ENCODE measurements around the gene WSB2. TPM values are rescaled to one million over a fixed set of nuclear protein-coding genes. Genes with fewer than 3 reads are reported as not detected.

WSB2 gene
- 10 to 100 TPM; 31.0 to 31.7 TPM for total RNA-seq

DNA sequence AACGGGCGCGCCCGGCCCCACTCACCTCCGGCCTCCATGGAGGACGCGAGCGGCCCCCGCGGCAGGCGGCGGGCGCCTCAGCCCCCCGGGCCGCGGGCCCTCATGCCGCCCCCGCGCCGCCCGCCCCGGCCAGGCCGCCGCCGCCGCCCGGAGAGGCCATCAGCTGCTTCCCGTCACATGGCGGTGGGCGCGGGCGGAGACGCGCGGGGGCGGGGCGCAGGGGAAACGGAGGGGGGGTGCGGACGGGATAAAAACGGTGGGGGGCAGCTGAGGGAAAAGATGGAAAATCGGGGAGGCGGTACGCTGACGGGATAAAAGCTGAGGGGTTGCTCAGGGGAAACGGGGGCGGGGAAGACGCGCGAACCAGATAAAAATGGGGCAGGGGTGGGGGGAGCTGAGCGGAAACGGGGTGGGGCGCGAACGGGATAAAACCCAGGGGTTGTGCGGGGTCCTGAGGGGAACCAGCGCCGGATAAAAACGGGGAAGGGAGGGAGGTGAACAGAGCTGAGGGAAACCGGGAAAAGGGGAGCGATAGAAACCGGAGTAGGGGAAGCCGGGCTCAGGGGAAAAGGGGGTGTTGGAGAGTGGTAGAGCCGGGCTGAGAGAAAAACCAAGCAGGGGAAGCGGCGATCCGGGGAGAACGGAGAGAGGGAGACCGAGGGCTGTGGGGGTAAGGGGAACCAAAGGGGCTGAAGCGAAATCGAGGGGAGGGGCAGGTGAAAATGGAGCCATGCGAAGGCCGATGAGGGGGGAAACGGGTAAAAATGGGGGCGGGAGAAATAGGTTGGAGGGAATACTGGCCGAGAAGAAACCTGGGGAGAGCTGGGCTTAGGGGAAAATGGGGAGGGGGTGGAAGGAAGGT is at the start of gene WSB2:
TSS of gene WSB2 (minus strand) at position 169 of the 862 bp plus-strand sequence. CDS start at position 38, 131 bp downstream.
- H3K9me3 Mint-ChIP-seq: no peaks in the 10 kb centered on the region
- intact Hi-C loops (cut with micrococcal nuclease): loop anchor here (1.0 to 5.0 kb wide), 6 partner anchors 45 to 316 kb away; partner anchors contain the start of genes KSR2, PEBP1, RFC5 and SUDS3
- H3K36me3 Mint-ChIP-seq (ENCODE audit: low read depth): no peaks in the 10 kb centered on the region
- peak; percentile 51 for DNase-seq
- H3K27ac Mint-ChIP-seq: peak within 1 kb of the TSS; percentile 91
- peaks cover 45% of the 10 kb centered on the region for H3K4me1 Mint-ChIP-seq (ENCODE audit: low read depth)
- CTCF ChIA-PET: interaction anchor here (1.5 kb wide), 1 partner anchor 27 kb away, joined by 4 read pairs; no protein-coding TSS in a partner anchor
- H3K27me3 Mint-ChIP-seq (ENCODE audit: low read depth): peaks cover 5% of the 10 kb centered on the region
- peak within 1 kb of the TSS; percentile 90 for H3K4me3 Mint-ChIP-seq

DNA sequence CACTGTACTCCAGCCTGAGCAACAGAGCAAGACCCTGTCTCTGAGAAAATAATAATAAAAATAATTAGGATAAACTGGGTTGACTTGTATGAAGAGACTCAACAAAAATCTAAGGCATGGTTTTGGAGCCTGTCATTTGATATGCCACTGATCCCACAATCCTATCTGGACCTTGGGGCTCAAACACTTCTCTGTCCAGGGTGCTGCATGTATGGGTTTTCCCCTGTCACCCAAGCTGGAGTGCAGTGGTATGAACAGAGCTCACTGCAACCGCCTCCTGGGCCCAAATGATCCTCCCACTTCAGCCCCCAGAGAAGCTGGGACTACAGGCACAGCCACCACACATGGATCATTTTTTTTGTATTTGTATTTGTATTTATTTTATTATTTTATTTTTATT is 48.1 kb upstream of the WSB2 start:
- no peak for DNase-seq
- intact Hi-C loops (cut with micrococcal nuclease): no loop called here
- Mint-ChIP-seq H3K36me3 (ENCODE audit: low read depth) (no peaks in the 10 kb centered on the region), H3K27me3 (ENCODE audit: low read depth) (peaks cover 7% of the 10 kb centered on the region), H3K27ac (no peak overlapping the region), H3K4me3 (no peak overlapping the region), H3K9me3 (no peaks in the 10 kb centered on the region), H3K4me1 (ENCODE audit: low read depth) (peaks cover 3% of the 10 kb centered on the region)
- CTCF ChIA-PET: interaction anchor here (1.1 kb wide), 1 partner anchor 10 kb away, joined by 3 read pairs; no protein-coding TSS in a partner anchor

DNA sequence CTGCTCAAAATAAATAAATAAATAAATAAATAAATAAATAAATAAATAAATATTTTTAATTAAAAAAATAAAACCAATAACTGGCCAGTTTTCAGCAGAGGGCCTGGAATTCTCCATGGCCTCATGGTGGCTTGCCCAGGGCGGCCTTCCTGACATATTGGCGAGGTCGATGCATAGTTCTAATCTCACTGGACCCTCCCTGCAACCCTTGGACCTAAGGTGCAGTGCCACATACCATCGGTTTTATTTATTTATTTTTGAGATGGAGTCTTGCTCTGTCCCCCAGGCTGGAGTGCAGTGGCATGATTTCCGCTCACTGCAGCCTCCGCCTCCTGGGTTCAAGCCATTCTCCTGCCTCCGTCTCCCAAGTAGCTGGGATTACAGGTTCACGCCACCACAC is 46.7 kb upstream of the WSB2 start:
- no peak for DNase-seq
- Mint-ChIP-seq H3K4me1 (ENCODE audit: low read depth) (peaks cover 5% of the 10 kb centered on the region), H3K27ac (no peak overlapping the region), H3K27me3 (ENCODE audit: low read depth) (peaks cover 10% of the 10 kb centered on the region), H3K36me3 (ENCODE audit: low read depth) (no peaks in the 10 kb centered on the region), H3K9me3 (no peaks in the 10 kb centered on the region), H3K4me3 (no peak overlapping the region)
- intact Hi-C loops (cut with micrococcal nuclease): no loop called here
- CTCF ChIA-PET: no interaction called here

DNA sequence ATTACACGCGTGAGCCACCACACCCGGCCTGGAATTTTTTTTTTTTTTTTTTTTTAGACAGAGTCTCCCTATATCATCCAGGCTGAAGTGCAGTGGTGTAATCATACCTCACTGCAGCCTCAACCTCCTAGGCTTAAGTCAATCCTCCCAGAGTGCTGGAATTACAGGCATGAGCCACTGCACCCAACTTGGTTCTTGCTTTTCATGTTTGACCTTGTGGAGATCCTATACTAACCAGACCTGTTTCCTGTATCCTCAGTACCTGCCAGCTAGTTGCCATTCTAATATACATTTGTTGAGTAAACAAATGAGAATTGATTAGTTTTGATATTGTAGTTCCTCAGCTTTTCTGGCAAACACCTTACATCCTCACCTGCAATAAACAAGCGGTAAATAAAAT is 46.0 kb upstream of the WSB2 start:
- no peak overlapping the region for H3K27ac Mint-ChIP-seq
- no peaks in the 10 kb centered on the region for H3K36me3 Mint-ChIP-seq (ENCODE audit: low read depth)
- intact Hi-C loops (cut with micrococcal nuclease): no loop called here
- H3K9me3 Mint-ChIP-seq: no peaks in the 10 kb centered on the region
- peaks cover 16% of the 10 kb centered on the region for H3K27me3 Mint-ChIP-seq (ENCODE audit: low read depth)
- no peak overlapping the region for H3K4me3 Mint-ChIP-seq
- no peak for DNase-seq
- CTCF ChIA-PET: no interaction called here
- peaks cover 5% of the 10 kb centered on the region for H3K4me1 Mint-ChIP-seq (ENCODE audit: low read depth)

DNA sequence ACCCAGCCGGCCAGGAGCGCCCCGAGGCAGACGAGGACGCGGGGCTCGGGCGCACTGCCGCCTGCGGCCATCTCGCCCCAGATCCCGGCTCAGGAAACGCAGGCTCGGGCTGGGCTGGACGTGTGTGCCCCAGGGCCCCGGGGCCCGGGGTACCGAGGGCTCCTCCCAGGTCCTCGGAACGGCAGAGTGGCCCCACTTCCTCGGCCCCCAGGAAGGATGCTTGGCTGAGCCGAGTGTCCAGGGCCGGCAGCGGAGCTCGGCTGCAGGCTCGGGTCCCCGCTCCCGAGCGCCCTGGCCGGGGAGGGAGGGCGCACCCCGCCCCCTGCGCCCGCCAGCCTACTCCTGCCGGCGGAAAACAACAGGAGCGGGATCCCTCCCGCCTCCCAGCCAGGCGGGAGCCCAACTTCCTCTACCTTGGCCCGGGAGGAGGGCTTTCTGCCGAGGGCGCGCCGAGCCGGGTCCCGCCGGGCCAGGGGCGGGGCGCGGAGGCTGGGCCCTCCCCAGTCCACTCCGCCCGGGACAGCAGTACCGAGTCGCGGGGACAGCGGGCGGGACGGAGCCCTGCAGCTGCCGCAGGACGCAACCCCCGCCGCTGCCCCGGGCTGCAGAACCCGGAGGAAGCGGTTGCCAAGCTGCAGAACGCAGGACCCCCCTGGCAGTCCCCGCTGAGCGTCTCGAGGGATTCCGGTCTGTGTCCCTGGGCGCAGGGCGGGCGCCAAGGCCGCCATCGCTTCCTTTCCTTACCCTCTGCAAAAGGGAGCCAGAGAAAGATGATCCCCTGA is 42.8 kb upstream of the WSB2 start, which contains the start of gene VSIG10:
TSS of gene VSIG10 (minus strand) at position 411 of the 782 bp plus-strand sequence. CDS start at position 71, 340 bp downstream.
- CTCF ChIA-PET: interaction anchor here (0.7 to 1.2 kb wide), 2 partner anchors 18 kb away, joined by 3 read pairs; no protein-coding TSS in a partner anchor
- H3K9me3 Mint-ChIP-seq: no peaks in the 10 kb centered on the region
- H3K27me3 Mint-ChIP-seq (ENCODE audit: low read depth): peaks cover 20% of the 10 kb centered on the region
- H3K36me3 Mint-ChIP-seq (ENCODE audit: low read depth): no peaks in the 10 kb centered on the region
- peak within 1 kb of the TSS; percentile 68 for H3K4me3 Mint-ChIP-seq
- intact Hi-C loops (cut with micrococcal nuclease): loop anchor here (2.0 kb wide), 1 partner anchor 229 kb away; no protein-coding TSS in a partner anchor
- peak within 1 kb of the TSS; percentile 16 for H3K27ac Mint-ChIP-seq
- peaks cover 5% of the 10 kb centered on the region for H3K4me1 Mint-ChIP-seq (ENCODE audit: low read depth)
- peak; percentile 19 for DNase-seq

DNA sequence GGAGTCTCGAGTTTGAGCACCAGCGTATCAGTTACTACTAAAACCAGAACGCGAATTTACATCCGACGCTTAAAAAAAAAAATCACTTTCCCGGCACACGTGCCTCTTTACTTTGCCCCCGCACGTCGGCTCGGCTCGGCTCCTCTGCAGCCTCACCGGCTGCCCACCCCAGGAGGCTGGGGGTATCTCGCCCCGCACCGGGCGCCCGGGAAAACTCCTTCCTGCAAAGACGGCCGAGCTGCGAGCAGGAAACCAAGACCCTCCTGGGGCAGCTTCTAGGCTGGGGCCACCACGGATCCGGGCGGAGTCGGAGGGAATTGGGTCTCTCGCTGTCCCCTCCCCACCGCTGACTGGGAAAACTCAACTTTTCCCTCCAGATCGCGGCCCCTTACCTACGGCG is 42.2 kb upstream of the WSB2 start:
- no peak overlapping the region for H3K27ac Mint-ChIP-seq
- no peaks in the 10 kb centered on the region for H3K9me3 Mint-ChIP-seq
- peaks cover 5% of the 10 kb centered on the region for H3K4me1 Mint-ChIP-seq (ENCODE audit: low read depth)
- CTCF ChIA-PET: interaction anchor here (0.7 kb wide), 1 partner anchor 18 kb away, joined by 3 read pairs; no protein-coding TSS in a partner anchor
- H3K4me3 Mint-ChIP-seq: peak overlapping the region; percentile 68
- intact Hi-C loops (cut with micrococcal nuclease): loop anchor here (2.0 kb wide), 1 partner anchor 228 kb away; no protein-coding TSS in a partner anchor
- no peaks in the 10 kb centered on the region for H3K36me3 Mint-ChIP-seq (ENCODE audit: low read depth)
- DNase-seq: peak; percentile 7
- peaks cover 20% of the 10 kb centered on the region for H3K27me3 Mint-ChIP-seq (ENCODE audit: low read depth)

DNA sequence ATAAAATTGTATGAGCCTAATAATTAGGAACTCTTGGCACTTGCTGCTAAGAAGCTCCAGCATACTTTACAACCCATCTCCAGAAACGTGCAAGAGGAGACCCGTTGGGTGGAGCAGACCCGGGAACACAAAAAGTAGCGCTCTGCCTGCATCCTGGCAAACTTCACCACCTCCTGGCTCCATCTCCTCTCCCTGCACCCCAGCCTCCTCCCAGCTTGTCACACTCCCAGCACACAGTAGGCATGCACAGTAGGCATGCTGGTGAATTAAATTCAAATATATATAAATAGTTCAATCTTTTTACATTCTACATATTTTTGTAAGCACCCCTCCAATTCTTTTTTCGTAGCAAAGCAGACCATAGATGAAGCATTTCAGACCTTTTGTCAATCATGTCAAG is 41.6 kb upstream of the WSB2 start:
- intact Hi-C loops (cut with micrococcal nuclease): loop anchor here (2.0 kb wide), 1 partner anchor 228 kb away; no protein-coding TSS in a partner anchor
- Mint-ChIP-seq H3K9me3 (no peaks in the 10 kb centered on the region), H3K4me3 (peak overlapping the region; percentile 68), H3K27me3 (ENCODE audit: low read depth) (peaks cover 20% of the 10 kb centered on the region), H3K27ac (no peak overlapping the region), H3K36me3 (ENCODE audit: low read depth) (no peaks in the 10 kb centered on the region), H3K4me1 (ENCODE audit: low read depth) (peaks cover 5% of the 10 kb centered on the region)
- DNase-seq: no peak
- CTCF ChIA-PET: no interaction called here

DNA sequence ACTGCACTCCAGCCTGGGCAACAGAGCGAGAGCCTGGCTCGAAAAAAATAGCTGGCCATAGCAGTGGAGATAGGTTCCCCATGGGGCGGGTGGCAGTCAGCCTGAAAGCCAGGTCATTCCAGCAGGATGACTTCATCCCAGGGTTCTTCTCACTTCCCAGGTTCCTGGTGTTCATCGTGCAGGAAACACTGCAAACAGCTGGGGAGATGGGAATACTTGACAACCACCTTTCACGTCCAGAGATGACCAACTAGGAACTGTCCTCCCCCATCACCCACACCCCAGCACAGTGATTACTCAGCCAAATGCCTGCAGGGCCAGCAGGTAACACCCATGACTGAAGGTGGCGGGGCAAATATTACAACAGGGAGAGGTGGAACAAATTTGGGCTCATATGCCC is 41.1 kb upstream of the WSB2 start:
- H3K27me3 Mint-ChIP-seq (ENCODE audit: low read depth): peaks cover 20% of the 10 kb centered on the region
- intact Hi-C loops (cut with micrococcal nuclease): loop anchor here (2.0 kb wide), 1 partner anchor 227 kb away; no protein-coding TSS in a partner anchor
- CTCF ChIA-PET: interaction anchor here (1.0 kb wide), 1 partner anchor 16 kb away, joined by 3 read pairs; no protein-coding TSS in a partner anchor
- DNase-seq: no peak
- H3K9me3 Mint-ChIP-seq: no peaks in the 10 kb centered on the region
- H3K4me1 Mint-ChIP-seq (ENCODE audit: low read depth): peaks cover 5% of the 10 kb centered on the region
- H3K4me3 Mint-ChIP-seq: no peak overlapping the region
- no peaks in the 10 kb centered on the region for H3K36me3 Mint-ChIP-seq (ENCODE audit: low read depth)
- H3K27ac Mint-ChIP-seq: no peak overlapping the region

DNA sequence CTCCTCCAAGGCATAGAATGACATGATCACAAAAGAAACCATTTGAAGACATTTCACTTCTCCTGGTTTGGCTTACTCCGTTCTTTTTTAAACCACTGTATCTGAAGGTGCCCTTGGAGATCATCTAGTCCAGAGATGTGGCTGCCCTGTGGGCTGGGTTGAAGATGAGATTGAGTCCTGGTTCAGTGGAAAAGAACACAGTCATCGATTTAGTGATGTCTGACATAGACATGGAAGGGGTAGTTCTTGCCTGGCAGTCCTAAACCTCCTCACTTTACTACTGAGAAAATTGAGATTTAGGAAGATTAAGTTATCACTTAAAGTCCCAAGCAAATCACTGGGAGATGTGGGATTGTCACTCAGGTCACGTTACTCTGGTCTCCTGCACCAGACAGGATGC is 40.1 kb upstream of the WSB2 start:
- Mint-ChIP-seq H3K4me3 (no peak overlapping the region), H3K4me1 (ENCODE audit: low read depth) (peaks cover 5% of the 10 kb centered on the region), H3K27ac (no peak overlapping the region), H3K9me3 (no peaks in the 10 kb centered on the region), H3K36me3 (ENCODE audit: low read depth) (no peaks in the 10 kb centered on the region), H3K27me3 (ENCODE audit: low read depth) (peaks cover 20% of the 10 kb centered on the region)
- DNase-seq: no peak
- intact Hi-C loops (cut with micrococcal nuclease): no loop called here
- CTCF ChIA-PET: interaction anchor here (1.0 to 1.3 kb wide), 2 partner anchors 15 to 20 kb away, joined by 3 read pairs; no protein-coding TSS in a partner anchor

DNA sequence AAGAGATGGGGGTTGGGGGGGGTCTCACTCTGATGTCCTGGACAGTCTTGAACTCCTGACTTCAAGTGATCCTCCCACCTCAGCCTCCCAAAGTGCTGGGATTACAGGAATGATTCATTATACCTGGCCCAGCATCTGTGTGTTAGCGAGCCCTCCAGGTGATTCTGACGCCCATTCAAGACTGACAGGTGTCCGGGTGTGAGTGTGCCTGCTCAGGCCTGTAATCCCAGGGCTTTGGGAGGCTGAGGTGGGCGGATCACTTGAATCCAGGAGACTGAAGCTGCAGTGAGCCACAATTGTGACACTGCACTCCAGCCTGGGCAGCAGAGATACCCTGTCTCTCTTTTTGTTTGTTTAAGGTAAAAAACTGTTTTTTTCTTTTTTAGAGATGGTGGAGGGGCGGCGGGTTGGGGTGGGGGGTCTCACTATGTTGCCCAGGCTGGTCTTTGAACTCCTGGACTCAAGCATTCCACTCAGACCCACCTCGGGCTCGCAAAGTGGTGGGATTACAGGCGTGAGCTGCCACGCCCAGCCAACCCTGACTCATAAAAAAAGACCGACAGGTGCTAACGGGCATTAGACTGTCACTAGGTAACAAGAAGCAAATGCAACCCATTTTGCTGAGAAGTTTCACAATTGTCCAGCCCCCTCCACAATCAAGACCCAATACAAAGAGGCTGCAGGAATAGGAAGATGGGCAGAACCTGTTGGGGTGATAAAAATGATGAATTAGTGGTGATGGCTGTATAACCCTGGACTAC is 38.1 kb upstream of the WSB2 start:
- H3K4me3 Mint-ChIP-seq: no peak overlapping the region
- H3K9me3 Mint-ChIP-seq: no peaks in the 10 kb centered on the region
- CTCF ChIA-PET: no interaction called here
- no peak overlapping the region for H3K27ac Mint-ChIP-seq
- peaks cover 2% of the 10 kb centered on the region for H3K4me1 Mint-ChIP-seq (ENCODE audit: low read depth)
- intact Hi-C loops (cut with micrococcal nuclease): no loop called here
- H3K36me3 Mint-ChIP-seq (ENCODE audit: low read depth): no peaks in the 10 kb centered on the region
- no peak for DNase-seq
- peaks cover 13% of the 10 kb centered on the region for H3K27me3 Mint-ChIP-seq (ENCODE audit: low read depth)

DNA sequence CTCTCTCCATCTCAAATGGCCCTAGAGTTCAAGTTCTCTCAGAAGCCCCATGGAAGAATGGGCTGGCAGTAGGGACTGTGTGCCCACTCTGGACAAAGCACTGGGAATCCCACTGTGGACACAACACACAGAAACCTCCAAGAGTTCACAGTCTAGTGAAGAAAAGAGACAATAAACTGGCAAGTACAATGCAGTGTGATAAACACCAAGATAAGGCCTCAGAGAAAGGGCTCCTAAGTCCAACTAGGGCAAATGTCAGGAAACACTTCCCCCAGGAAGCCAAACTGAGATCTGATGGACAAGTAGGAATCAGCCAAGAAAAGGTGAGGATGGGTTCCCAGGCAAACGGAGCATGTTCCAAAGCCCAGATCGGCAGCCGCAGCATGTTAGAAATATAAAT is 37.4 kb upstream of the WSB2 start:
- Mint-ChIP-seq H3K27ac (no peak overlapping the region), H3K36me3 (ENCODE audit: low read depth) (no peaks in the 10 kb centered on the region), H3K27me3 (ENCODE audit: low read depth) (peaks cover 13% of the 10 kb centered on the region), H3K4me3 (no peak overlapping the region), H3K4me1 (ENCODE audit: low read depth) (peaks cover 2% of the 10 kb centered on the region), H3K9me3 (no peaks in the 10 kb centered on the region)
- DNase-seq: no peak
- CTCF ChIA-PET: no interaction called here
- intact Hi-C loops (cut with micrococcal nuclease): no loop called here
